ENCODE data around the gene CAPN14.

DNA sequence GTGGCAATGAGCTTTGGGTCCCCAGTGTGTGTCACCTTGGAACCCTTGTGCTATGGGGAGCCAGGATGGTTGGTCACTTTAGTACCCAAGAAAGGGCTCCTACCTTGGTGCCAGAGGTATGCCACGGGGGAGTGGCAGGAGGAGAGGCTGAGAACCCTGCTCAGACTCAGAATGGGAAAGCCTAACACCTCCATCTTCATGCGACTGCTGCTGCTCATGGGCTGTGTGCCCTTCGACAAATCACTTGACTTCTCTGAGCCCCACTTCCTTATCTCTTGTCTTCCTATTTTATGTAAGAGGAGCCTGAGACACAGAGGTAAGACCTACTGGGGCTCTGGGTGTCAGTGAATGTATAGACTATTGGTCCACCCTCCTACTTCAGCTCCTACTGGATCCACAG, 41.8 kb upstream of the CAPN14 start:
- TF ChIP-seq, protein P1, sequence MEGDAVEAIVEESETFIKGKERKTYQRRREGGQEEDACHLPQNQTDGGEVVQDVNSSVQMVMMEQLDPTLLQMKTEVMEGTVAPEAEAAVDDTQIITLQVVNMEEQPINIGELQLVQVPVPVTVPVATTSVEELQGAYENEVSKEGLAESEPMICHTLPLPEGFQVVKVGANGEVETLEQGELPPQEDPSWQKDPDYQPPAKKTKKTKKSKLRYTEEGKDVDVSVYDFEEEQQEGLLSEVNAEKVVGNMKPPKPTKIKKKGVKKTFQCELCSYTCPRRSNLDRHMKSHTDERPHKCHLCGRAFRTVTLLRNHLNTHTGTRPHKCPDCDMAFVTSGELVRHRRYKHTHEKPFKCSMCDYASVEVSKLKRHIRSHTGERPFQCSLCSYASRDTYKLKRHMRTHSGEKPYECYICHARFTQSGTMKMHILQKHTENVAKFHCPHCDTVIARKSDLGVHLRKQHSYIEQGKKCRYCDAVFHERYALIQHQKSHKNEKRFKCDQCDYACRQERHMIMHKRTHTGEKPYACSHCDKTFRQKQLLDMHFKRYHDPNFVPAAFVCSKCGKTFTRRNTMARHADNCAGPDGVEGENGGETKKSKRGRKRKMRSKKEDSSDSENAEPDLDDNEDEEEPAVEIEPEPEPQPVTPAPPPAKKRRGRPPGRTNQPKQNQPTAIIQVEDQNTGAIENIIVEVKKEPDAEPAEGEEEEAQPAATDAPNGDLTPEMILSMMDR (IDR thresholded peaks at IDR 0.05), result no peak
- TF ChIP-seq POLR2A (IDR thresholded peaks at IDR 0.05), result no peak

Measured in adrenal gland (tissue), 5 donors.